ENCODE measurements around the gene PGAM2.

DNA sequence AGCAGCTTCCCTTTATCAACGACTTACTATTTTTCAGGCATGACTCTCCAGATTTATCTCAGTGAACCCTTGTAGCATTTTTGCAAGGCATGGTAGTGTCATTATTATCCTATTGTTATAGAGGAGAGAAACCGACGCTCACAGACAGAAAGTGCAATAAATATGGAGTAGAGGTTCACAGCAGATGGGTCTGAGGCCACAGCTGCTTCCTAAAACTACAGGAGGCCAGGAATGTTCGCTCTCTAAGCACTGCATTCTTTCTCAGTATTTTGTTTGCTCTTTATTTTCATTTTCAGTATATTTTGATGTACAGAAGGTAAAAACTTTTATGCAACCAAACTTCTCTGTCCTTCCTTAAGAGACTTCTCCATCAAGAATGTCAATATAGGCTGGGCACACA lies 34.3 kb upstream of the PGAM2 start:
- no peak for TF ChIP-seq EZH2 (IDR thresholded peaks at IDR 0.05; ENCODE audit: insufficient read depth, poor library complexity, severe bottlenecking)
- TF ChIP-seq EZH2phosphoT487 (IDR thresholded peaks at IDR 0.05; ENCODE audit: insufficient read depth, low read depth) = no peak
